Measurements from ENCODE around the gene PRKN.

DNA sequence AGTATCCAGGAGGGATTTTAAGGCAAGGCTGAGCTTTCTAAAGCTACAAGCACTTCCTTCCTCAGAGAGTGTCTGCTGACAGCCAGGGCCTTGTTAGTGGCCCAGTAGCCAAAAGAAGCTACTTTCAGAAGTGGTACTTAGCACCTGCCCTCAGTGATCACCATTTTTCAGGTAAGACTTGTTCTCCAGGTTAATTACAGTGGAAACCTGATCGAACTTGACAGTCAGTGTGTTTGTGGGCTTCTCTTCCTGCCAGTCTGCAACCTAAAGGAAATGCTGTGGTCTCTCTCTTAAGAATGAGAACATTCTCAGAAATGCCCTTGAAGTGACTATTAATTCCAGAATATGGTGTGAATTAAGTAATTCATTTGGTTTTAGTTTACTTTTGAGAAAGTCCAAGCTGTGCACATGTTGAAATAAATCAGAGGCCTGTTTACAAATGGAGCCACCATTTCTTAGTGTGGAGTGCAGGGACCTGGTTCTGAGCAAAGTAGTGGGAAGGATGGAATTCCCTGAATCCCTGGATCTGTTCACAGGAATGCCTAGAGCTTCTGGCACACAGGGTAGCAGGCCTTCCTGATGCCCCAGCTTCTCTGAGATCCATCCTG is 1268.5 kb downstream of the PRKN start:
- TF ChIP-seq, protein P1, sequence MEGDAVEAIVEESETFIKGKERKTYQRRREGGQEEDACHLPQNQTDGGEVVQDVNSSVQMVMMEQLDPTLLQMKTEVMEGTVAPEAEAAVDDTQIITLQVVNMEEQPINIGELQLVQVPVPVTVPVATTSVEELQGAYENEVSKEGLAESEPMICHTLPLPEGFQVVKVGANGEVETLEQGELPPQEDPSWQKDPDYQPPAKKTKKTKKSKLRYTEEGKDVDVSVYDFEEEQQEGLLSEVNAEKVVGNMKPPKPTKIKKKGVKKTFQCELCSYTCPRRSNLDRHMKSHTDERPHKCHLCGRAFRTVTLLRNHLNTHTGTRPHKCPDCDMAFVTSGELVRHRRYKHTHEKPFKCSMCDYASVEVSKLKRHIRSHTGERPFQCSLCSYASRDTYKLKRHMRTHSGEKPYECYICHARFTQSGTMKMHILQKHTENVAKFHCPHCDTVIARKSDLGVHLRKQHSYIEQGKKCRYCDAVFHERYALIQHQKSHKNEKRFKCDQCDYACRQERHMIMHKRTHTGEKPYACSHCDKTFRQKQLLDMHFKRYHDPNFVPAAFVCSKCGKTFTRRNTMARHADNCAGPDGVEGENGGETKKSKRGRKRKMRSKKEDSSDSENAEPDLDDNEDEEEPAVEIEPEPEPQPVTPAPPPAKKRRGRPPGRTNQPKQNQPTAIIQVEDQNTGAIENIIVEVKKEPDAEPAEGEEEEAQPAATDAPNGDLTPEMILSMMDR (IDR thresholded peaks at IDR 0.05; ENCODE audit: low read depth, low read length), result no peak
- no peak for TF ChIP-seq EZH2phosphoT487 (IDR thresholded peaks at IDR 0.05; ENCODE audit: low read depth)

Data from OCI-LY3 (cell line).